DMS153 (cell line): ENCODE data around the gene FURIN.
"Not testable (repeated sequence)": the region's sequence is repeated elsewhere in the genome, so short reads cannot be mapped to it uniquely, and the experiment has no call there.

ENCODE experiments used
- DNase-seq: peaks from one replicate; lab custom pipeline; 2025; lab: John Stamatoyannopoulos, UW

The FURIN gene

GRCh38 chr15:90844696-90845095 is 23.7 kb upstream of the FURIN start:
- DNase-seq = no peak

GRCh38 chr15:90845201-90845949 is 23.0 kb upstream of the FURIN start:
- no peak for DNase-seq

- DNase-seq = not testable (repeated sequence)
These were observed 19.0 kb upstream of the FURIN start for GRCh38 chr15:90849424-90849823.

GRCh38 chr15:90851114-90851513 is 17.3 kb upstream of the FURIN start:
- no peak for DNase-seq

GRCh38 chr15:90851940-90852339 is 16.4 kb upstream of the FURIN start:
- no peak for DNase-seq

- no peak for DNase-seq
These were observed 13.2 kb upstream of the FURIN start for GRCh38 chr15:90855139-90855538.

GRCh38 chr15:90857337-90857736 is 11.1 kb upstream of the FURIN start:
- no peak for DNase-seq

GRCh38 chr15:90857883-90858443 is 10.4 kb upstream of the FURIN start:
- DNase-seq = no peak

- DNase-seq = no peak
These were observed 8.9 kb upstream of the FURIN start for GRCh38 chr15:90859234-90860131.

- no peak for DNase-seq
These were observed 7.9 kb upstream of the FURIN start for GRCh38 chr15:90860450-90860849.

GRCh38 chr15:90860942-90861675 is 7.3 kb upstream of the FURIN start:
- peak; percentile 83 for DNase-seq

- no peak for DNase-seq
These were observed 5.9 kb upstream of the FURIN start for GRCh38 chr15:90862487-90862886.

- no peak for DNase-seq
These were observed 5.2 kb upstream of the FURIN start for GRCh38 chr15:90862964-90863778.

- DNase-seq = no peak
These were observed 4.4 kb upstream of the FURIN start for GRCh38 chr15:90863987-90864386.

- DNase-seq = no peak
These were observed 3.9 kb upstream of the FURIN start for GRCh38 chr15:90864507-90864906.

GRCh38 chr15:90865702-90866101 is 2.7 kb upstream of the FURIN start:
- no peak for DNase-seq

- peak; percentile 4 for DNase-seq
These were observed 2.1 kb upstream of the FURIN start for GRCh38 chr15:90866161-90866715.

GRCh38 chr15:90866800-90867199 is 1.6 kb upstream of the FURIN start:
- DNase-seq = no peak

GRCh38 chr15:90869140-90869541 is 753 bp downstream of the FURIN start:
- DNase-seq = no peak

GRCh38 chr15:90869601-90870353 is 1.4 kb downstream of the FURIN start:
- DNase-seq = peak; percentile 46
